OCI-LY3 (cell line): Measurements from ENCODE around the gene MLH3.

Experiments
- EZH2phosphoT487 ChIP-seq: fragments of 200-600 bp; shearing (Covaris generic); IDR thresholded peaks from 2 replicates; pipeline ENCODE4 v1.6.1; 2018; ENCODE audit warnings: antibody characterized with exemption, mixed run types, low read depth
- TF ChIP-seq, protein P1 (sequence below): fragments of 200-600, 300-600 bp; sonication (generic); IDR thresholded peaks from 2 replicates; pipeline ENCODE4 v1.5.1; 2014; ENCODE audit warnings: antibody characterized with exemption, low read length, low read depth

DNA sequence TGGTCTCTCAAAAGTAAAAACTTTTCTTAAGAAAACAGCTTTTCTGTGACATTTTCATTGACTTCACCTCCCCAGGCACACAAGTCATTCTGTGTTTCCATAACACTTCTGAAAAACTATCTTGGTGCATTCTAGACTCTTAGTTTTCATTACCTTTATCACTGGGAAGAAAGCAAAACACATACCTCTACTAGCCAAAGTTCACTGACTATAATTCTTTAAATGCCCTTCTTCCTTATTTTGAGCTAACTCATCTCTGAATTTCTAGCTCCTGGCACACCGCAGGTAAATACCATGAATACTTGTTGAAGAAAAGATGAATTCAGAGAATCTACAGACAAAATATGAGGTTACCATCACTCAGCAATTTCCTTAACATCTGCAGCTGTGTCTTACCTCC lies 21.1 kb downstream of the MLH3 start:
- TF ChIP-seq, protein P1, sequence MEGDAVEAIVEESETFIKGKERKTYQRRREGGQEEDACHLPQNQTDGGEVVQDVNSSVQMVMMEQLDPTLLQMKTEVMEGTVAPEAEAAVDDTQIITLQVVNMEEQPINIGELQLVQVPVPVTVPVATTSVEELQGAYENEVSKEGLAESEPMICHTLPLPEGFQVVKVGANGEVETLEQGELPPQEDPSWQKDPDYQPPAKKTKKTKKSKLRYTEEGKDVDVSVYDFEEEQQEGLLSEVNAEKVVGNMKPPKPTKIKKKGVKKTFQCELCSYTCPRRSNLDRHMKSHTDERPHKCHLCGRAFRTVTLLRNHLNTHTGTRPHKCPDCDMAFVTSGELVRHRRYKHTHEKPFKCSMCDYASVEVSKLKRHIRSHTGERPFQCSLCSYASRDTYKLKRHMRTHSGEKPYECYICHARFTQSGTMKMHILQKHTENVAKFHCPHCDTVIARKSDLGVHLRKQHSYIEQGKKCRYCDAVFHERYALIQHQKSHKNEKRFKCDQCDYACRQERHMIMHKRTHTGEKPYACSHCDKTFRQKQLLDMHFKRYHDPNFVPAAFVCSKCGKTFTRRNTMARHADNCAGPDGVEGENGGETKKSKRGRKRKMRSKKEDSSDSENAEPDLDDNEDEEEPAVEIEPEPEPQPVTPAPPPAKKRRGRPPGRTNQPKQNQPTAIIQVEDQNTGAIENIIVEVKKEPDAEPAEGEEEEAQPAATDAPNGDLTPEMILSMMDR, result no peak
- TF ChIP-seq EZH2phosphoT487, result no peak
